HCT116 (cell line): ENCODE results near the gene PHF8. TPM values are rescaled to one million over a fixed set of nuclear protein-coding genes. Genes with fewer than 3 reads are reported as not detected.

Experiments used
- ATAC-seq: fragments of 200-7000 bp; cut with Tn5 transposase; 2 replicates; pipeline ENCODE4 v1.9.1; 2020; ENCODE audit warnings: mild to moderate bottlenecking, moderate library complexity
- BruUV-seq: library from RNA; stranded (reverse); fragments of 400-500 nt; replicated peaks from 2 replicates; lab custom pipeline; 2021; lab: Mats Ljungman, UMichigan
- CTCF ChIA-PET: fragments of 300-600 bp; sonication (Branson Sonifier 250); formaldehyde crosslinking; loops from one replicate; lab custom pipeline; 2021; ENCODE audit warnings: antibody characterized with exemption; lab: Charles Lee
- POLR2A ChIA-PET: fragments of 300-600, 350-600 bp; sonication (Branson Sonifier 250); formaldehyde crosslinking; loops from one replicate; lab custom pipeline; 2021; ENCODE audit warnings: antibody characterized with exemption; lab: Charles Lee
- RAD21 ChIA-PET, 2 experiments: fragments of 300-600 bp; sonication (Branson Sonifier 250); formaldehyde crosslinking; loops; one replicate each; lab custom pipeline; 2023; ENCODE audit warnings: low total read pairs in 2 of 2; ENCODE audit not compliant: uncharacterized antibody in 2 of 2, unreplicated experiment in 2 of 2, low non-redundant PET in 1 of 2; lab: Charles Lee
- DNase-seq: peaks from one replicate; pipeline ENCODE4 v3.0.0-alpha.2; 2010; ENCODE audit warnings: low read depth, low spot score
- H2AFZ ChIP-seq: fragments of 200-600 bp; shearing (Covaris generic), sonication (generic); 2 replicates; pipeline ENCODE4 v1.6.1; 2017; ENCODE audit warnings: low read depth, mixed run types, mixed read lengths, antibody characterized with exemption, low read length; ENCODE audit not compliant: poor library complexity, severe bottlenecking
- H3K27ac ChIP-seq: 2 replicates; pipeline ENCODE4 v1.5.1; 2012; ENCODE audit warnings: low read depth, low read length
- H3K27me3 ChIP-seq: fragments of 200-600 bp; sonication (generic); 2 replicates; pipeline ENCODE4 v1.6.1; 2016; ENCODE audit warnings: mixed run types, low read length, mixed read lengths; ENCODE audit not compliant: insufficient read depth
- H3K36me3 ChIP-seq, 2 experiments: fragments of 200-500 bp in 1 of 2; fragments of 200-600 bp in 1 of 2; sonication (Bioruptor generic) in 1 of 2; sonication (generic) in 1 of 2; 2 replicates each; pipeline versions ENCODE4 v1.5.1 to v1.6.1; 2014 to 2016; ENCODE audit warnings: low read length in 2 of 2, inconsistent platforms in 1 of 2, mixed read lengths in 1 of 2, mixed run types in 1 of 2; ENCODE audit not compliant: insufficient read depth in 2 of 2, control insufficient read depth in 1 of 2
- H3K4me1 ChIP-seq, 2 experiments: fragments of 200-600 bp in 1 of 2; sonication (generic) in 1 of 2; 2 replicates each; pipeline versions ENCODE4 v1.5.1 to v1.6.1; 2012 to 2017; ENCODE audit warnings: low read length in 2 of 2, inconsistent platforms in 1 of 2, mild to moderate bottlenecking in 1 of 2, mixed read lengths in 1 of 2, mixed run types in 1 of 2, moderate library complexity in 1 of 2; ENCODE audit not compliant: insufficient read depth in 2 of 2, control insufficient read depth in 1 of 2
- H3K4me2 ChIP-seq: fragments of 200-600 bp; sonication (generic); 2 replicates; pipeline ENCODE4 v1.6.1; 2017; ENCODE audit warnings: mixed run types, low read length, mixed read lengths
- H3K4me3 ChIP-seq, 2 experiments: fragments of 200-600 bp in 1 of 2; sonication (generic) in 1 of 2; replicated peaks in 1 of 2; 2 replicates each; pipeline ENCODE4 v1.5.1; 2011 to 2016; ENCODE audit warnings: low read length in 2 of 2, control low read depth in 1 of 2, low read depth in 1 of 2, mild to moderate bottlenecking in 1 of 2, mixed read lengths in 1 of 2, mixed run types in 1 of 2
- H3K79me2 ChIP-seq: fragments of 200-600 bp; sonication (generic); 2 replicates; pipeline ENCODE4 v1.6.1; 2017; ENCODE audit warnings: mild to moderate bottlenecking, mixed run types, low read length, moderate library complexity, mixed read lengths; ENCODE audit not compliant: insufficient read depth
- H3K9ac ChIP-seq: fragments of 200-600 bp; sonication (generic); 2 replicates; pipeline ENCODE4 v1.6.1; 2016; ENCODE audit warnings: low read length, mixed read lengths
- H3K9me2 ChIP-seq: fragments of 200-600 bp; sonication (generic), shearing (Covaris generic); 2 replicates; pipeline ENCODE4 v1.6.1; 2017; ENCODE audit warnings: mixed run types, mild to moderate bottlenecking, moderate library complexity; ENCODE audit not compliant: insufficient read depth
- H3K9me3 ChIP-seq, 2 experiments: fragments of 200-500 bp in 1 of 2; fragments of 200-600 bp in 1 of 2; sonication (Bioruptor generic) in 1 of 2; sonication (generic) in 1 of 2; 2 replicates each; pipeline ENCODE4 v1.6.1; 2014 to 2017; ENCODE audit warnings: low read length in 2 of 2, mixed read lengths in 2 of 2, inconsistent platforms in 1 of 2, low read depth in 1 of 2, mild to moderate bottlenecking in 1 of 2, mixed run types in 1 of 2, moderate library complexity in 1 of 2; ENCODE audit not compliant: control insufficient read depth in 1 of 2, insufficient read depth in 1 of 2
- H4K20me1 ChIP-seq: fragments of 200-600 bp; sonication (generic), shearing (Covaris generic); 2 replicates; pipeline ENCODE4 v1.6.1; 2017; ENCODE audit warnings: mixed run types, mild to moderate bottlenecking, moderate library complexity; ENCODE audit not compliant: insufficient read depth
- CBX3 ChIP-seq: IDR thresholded peaks from 2 replicates; pipeline ENCODE4 v1.6.1; 2012; ENCODE audit warnings: low read depth
- CEBPB ChIP-seq: IDR thresholded peaks from 2 replicates; pipeline ENCODE4 v1.6.1; 2012; ENCODE audit warnings: low read depth
- CTCF ChIP-seq, 3 experiments: fragments of 200-600 bp in 1 of 3; sonication (generic) in 1 of 3; IDR thresholded peaks in 2 of 3; conservative IDR thresholded peaks in 1 of 3; 2 replicates each; pipeline ENCODE4 v1.5.1; 2012 to 2017; ENCODE audit warnings: low read depth in 2 of 3, low read length in 2 of 3, antibody characterized with exemption in 1 of 3, borderline replicate concordance in 1 of 3, control low read depth in 1 of 3, mild to moderate bottlenecking in 1 of 3, mixed read lengths in 1 of 3, mixed run types in 1 of 3, moderate library complexity in 1 of 3; ENCODE audit not compliant: insufficient read depth in 1 of 3
- EGR1 ChIP-seq: IDR thresholded peaks from 2 replicates; pipeline ENCODE4 v1.6.1; 2012; ENCODE audit warnings: low read depth
- FOSL1 ChIP-seq: IDR thresholded peaks from 2 replicates; pipeline ENCODE4 v1.6.1; 2012; ENCODE audit warnings: low read depth
- JUND ChIP-seq: IDR thresholded peaks from 2 replicates; pipeline ENCODE4 v1.6.1; 2012
- SIN3A ChIP-seq: IDR thresholded peaks from 2 replicates; pipeline ENCODE4 v1.6.1; 2012; ENCODE audit warnings: low read depth
- SP1 ChIP-seq: IDR thresholded peaks from 2 replicates; pipeline ENCODE4 v1.6.1; 2012; ENCODE audit warnings: low read depth
- SRF ChIP-seq: IDR thresholded peaks from 2 replicates; pipeline ENCODE4 v1.6.1; 2012; ENCODE audit warnings: low read depth
- TCF7L2 ChIP-seq: IDR thresholded peaks from 2 replicates; pipeline ENCODE4 v1.7.0; 2011; ENCODE audit warnings: borderline replicate concordance, inconsistent platforms; ENCODE audit not compliant: insufficient read depth, insufficient read length; ENCODE audit errors: extremely low read depth
- YY1 ChIP-seq: IDR thresholded peaks from 2 replicates; pipeline ENCODE4 v1.6.1; 2011; ENCODE audit warnings: low read length, low read depth, moderate library complexity, mild to moderate bottlenecking; ENCODE audit not compliant: insufficient replicate concordance; ENCODE audit errors: extremely low read depth
- ZFX ChIP-seq: fragments of 450-650 bp; IDR thresholded peaks from 2 replicates; pipeline ENCODE4 v1.6.1; 2017
- intact Hi-C: fragments of 100-400 bp; cut with micrococcal nuclease; formaldehyde crosslinking; loops from 2 replicates; pipeline ENCODE4 v1.10.0; 2022
- total RNA-seq: library from RNA; stranded (reverse); gene quantifications from one replicate; pipeline ENCODE4 v1.2.1, GENCODE V29; 2021; ENCODE audit not compliant: unreplicated experiment
- TF ChIP-seq, protein P1 (sequence below): IDR thresholded peaks from 2 replicates; pipeline ENCODE4 v1.6.1; 2012; ENCODE audit warnings: low read depth

PHF8 gene
- total RNA-seq, 1 experiment from 2014 or later, result 28.0 TPM

GRCh38 chrX:53950130-53950733, 94.0 kb downstream of the PHF8 start:
- Histone ChIP-seq H3K27me3 (no peaks in the 10 kb centered on the region), H3K36me3 (no peaks in the 10 kb centered on the region), H3K79me2 (no peaks in the 10 kb centered on the region), H3K9me2 (no peaks in the 10 kb centered on the region), H3K9me3 (no peaks in the 10 kb centered on the region), H3K4me1 (no peaks in the 10 kb centered on the region), H3K9ac (no peak overlapping the region), H4K20me1 (no peaks in the 10 kb centered on the region), H2AFZ (no peak overlapping the region), H3K27ac (no peak overlapping the region), H3K4me3 (no peak overlapping the region)
- no TSS peak for BruUV-seq
- RAD21 ChIA-PET, result no interaction called here
- no peak for DNase-seq
- no peak for ATAC-seq
- intact Hi-C loops, result no loop called here
- POLR2A ChIA-PET, result interaction anchor here (0.6 kb wide), 1 partner anchor 63 kb away, joined by 4 read pairs; no protein-coding TSS in a partner anchor
- CTCF ChIA-PET, result no interaction called here
- TF ChIP-seq, protein P1, sequence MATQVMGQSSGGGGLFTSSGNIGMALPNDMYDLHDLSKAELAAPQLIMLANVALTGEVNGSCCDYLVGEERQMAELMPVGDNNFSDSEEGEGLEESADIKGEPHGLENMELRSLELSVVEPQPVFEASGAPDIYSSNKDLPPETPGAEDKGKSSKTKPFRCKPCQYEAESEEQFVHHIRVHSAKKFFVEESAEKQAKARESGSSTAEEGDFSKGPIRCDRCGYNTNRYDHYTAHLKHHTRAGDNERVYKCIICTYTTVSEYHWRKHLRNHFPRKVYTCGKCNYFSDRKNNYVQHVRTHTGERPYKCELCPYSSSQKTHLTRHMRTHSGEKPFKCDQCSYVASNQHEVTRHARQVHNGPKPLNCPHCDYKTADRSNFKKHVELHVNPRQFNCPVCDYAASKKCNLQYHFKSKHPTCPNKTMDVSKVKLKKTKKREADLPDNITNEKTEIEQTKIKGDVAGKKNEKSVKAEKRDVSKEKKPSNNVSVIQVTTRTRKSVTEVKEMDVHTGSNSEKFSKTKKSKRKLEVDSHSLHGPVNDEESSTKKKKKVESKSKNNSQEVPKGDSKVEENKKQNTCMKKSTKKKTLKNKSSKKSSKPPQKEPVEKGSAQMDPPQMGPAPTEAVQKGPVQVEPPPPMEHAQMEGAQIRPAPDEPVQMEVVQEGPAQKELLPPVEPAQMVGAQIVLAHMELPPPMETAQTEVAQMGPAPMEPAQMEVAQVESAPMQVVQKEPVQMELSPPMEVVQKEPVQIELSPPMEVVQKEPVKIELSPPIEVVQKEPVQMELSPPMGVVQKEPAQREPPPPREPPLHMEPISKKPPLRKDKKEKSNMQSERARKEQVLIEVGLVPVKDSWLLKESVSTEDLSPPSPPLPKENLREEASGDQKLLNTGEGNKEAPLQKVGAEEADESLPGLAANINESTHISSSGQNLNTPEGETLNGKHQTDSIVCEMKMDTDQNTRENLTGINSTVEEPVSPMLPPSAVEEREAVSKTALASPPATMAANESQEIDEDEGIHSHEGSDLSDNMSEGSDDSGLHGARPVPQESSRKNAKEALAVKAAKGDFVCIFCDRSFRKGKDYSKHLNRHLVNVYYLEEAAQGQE, result no peak
- TF ChIP-seq CEBPB, result no peak
- TF ChIP-seq SIN3A, result no peak
- no peak for TF ChIP-seq FOSL1
- TF ChIP-seq ZFX, result no peak
- TF ChIP-seq SP1, result no peak
- TF ChIP-seq CBX3, result no peak
- no peak for TF ChIP-seq SRF
- TF ChIP-seq JUND, result no peak
- no peak for TF ChIP-seq EGR1
- TF ChIP-seq CTCF (IDR thresholded peaks at IDR 0.05 in 2 of 3, conservative IDR thresholded peaks at IDR 0.05 in 1 of 3; ENCODE audit: borderline replicate concordance in 1 of 3, insufficient read depth in 1 of 3, low read depth in 2 of 3, low read length in 2 of 3), result no peak
- TF ChIP-seq TCF7L2, result no peak
- no peak for TF ChIP-seq YY1
- TF ChIP-seq, all 23 proteins: peak for 0
- no peak overlapping the region for H3K4me2 ChIP-seq
